PC-9 (cell line): Measurements from ENCODE around the gene LGI4. TPM values are rescaled to one million over a fixed set of nuclear protein-coding genes. Genes with fewer than 3 reads are reported as not detected.

ENCODE experiments used
- BruUV-seq: library from RNA; stranded (reverse); fragments of 400-500 nt; replicated peaks from 2 replicates; lab custom pipeline; 2021; lab: Mats Ljungman, UMichigan
- CTCF ChIA-PET: fragments of 300-600 bp; sonication (Branson Sonifier 250); formaldehyde crosslinking; loops from one replicate; lab custom pipeline; 2022; ENCODE audit warnings: antibody characterized with exemption; lab: Charles Lee
- POLR2A ChIA-PET: fragments of 300-600 bp; sonication (Branson Sonifier 250); formaldehyde crosslinking; loops from one replicate; lab custom pipeline; 2022; ENCODE audit warnings: antibody characterized with exemption; ENCODE audit not compliant: unreplicated experiment; lab: Charles Lee
- DNase-seq, 2 experiments: peaks; one replicate each; pipeline versions ENCODE4 v3.0.0 to v3.0.0-alpha.2; 2015 to 2022; ENCODE audit warnings: mixed read lengths in 1 of 2
- H2AFZ ChIP-seq: fragments of 200-600 bp; sonication (generic); 2 replicates; pipeline ENCODE4 v1.8.1; 2017; ENCODE audit warnings: antibody characterized with exemption
- H3F3A ChIP-seq: fragments of 200-600 bp; sonication (generic); 2 replicates; pipeline ENCODE4 v1.8.1; 2017; ENCODE audit warnings: antibody characterized with exemption, mild to moderate bottlenecking, low read depth; ENCODE audit not compliant: insufficient read depth
- H3K27ac ChIP-seq: fragments of 200-600 bp; sonication (generic); 2 replicates; pipeline ENCODE4 v1.6.1; 2016; ENCODE audit warnings: mixed run types
- H3K27me3 ChIP-seq: fragments of 200-600 bp; sonication (generic); 2 replicates; pipeline ENCODE4 v1.6.1; 2016; ENCODE audit warnings: low read depth, mixed run types; ENCODE audit not compliant: insufficient read depth
- H3K36me3 ChIP-seq: fragments of 200-600 bp; sonication (generic); 2 replicates; pipeline ENCODE4 v1.6.1; 2016; ENCODE audit warnings: low read depth, mixed run types
- H3K4me1 ChIP-seq: fragments of 200-600 bp; sonication (generic); replicated peaks from 2 replicates; pipeline ENCODE4 v1.6.1; 2016; ENCODE audit warnings: mixed run types; ENCODE audit not compliant: insufficient read depth
- H3K4me2 ChIP-seq: fragments of 200-600 bp; sonication (generic); 2 replicates; pipeline ENCODE4 v1.6.1; 2017; ENCODE audit warnings: mixed run types
- H3K4me3 ChIP-seq: fragments of 200-600 bp; sonication (generic); 2 replicates; pipeline ENCODE4 v1.6.1; 2016; ENCODE audit warnings: mixed run types
- H3K79me2 ChIP-seq: fragments of 200-600 bp; sonication (generic); 2 replicates; pipeline ENCODE4 v1.6.1; 2017; ENCODE audit warnings: low read depth, mixed run types
- H3K9me2 ChIP-seq: fragments of 200-600 bp; sonication (generic); 2 replicates; pipeline ENCODE4 v1.8.1; 2017; ENCODE audit warnings: mild to moderate bottlenecking; ENCODE audit not compliant: insufficient read depth
- H3K9me3 ChIP-seq: fragments of 200-600 bp; sonication (generic); 2 replicates; pipeline ENCODE4 v1.8.1; 2016; ENCODE audit warnings: low read depth; ENCODE audit not compliant: insufficient read depth
- H4K20me1 ChIP-seq: fragments of 200-600 bp; sonication (generic); 2 replicates; pipeline ENCODE4 v1.8.1; 2017; ENCODE audit not compliant: insufficient read depth
- CTCF ChIP-seq: fragments of 200-600 bp; sonication (generic); conservative IDR thresholded peaks from 2 replicates; pipeline ENCODE4 v1.6.1; 2017; ENCODE audit warnings: mixed run types, antibody characterized with exemption, mild to moderate bottlenecking, moderate library complexity
- EZH2 ChIP-seq: fragments of 200-600 bp; sonication (generic); IDR thresholded peaks from 2 replicates; pipeline ENCODE4 v1.8.0; 2017; ENCODE audit warnings: antibody characterized with exemption, low read depth
- intact Hi-C: fragments of 100-400 bp; cut with micrococcal nuclease; formaldehyde crosslinking; loops from one replicate; pipeline ENCODE4 v1.10.0; 2022; ENCODE audit not compliant: unreplicated experiment
- total RNA-seq: library from RNA; stranded (reverse); gene quantifications from 2 replicates; pipeline ENCODE4 v1.2.3, GENCODE V29; 2021

The LGI4 gene
- total RNA-seq, 1 experiment from 2014 or later, result 1.2 TPM

GRCh38 chr19:35122687-35123551, 11.9 kb downstream of the LGI4 start:
- DNase-seq, result peak; percentile 83 to 88
- peaks cover 62% of the 10 kb centered on the region for H3F3A ChIP-seq
- H3K27me3 ChIP-seq, result no peaks in the 10 kb centered on the region
- peak overlapping the region; percentile 99 for H3K4me2 ChIP-seq
- H4K20me1 ChIP-seq, result no peaks in the 10 kb centered on the region
- H3K4me3 ChIP-seq, result peak overlapping the region; percentile 28; the same call in 1 of the 2 replicates
- CTCF ChIA-PET, result interaction anchor here (0.6 kb wide), 1 partner anchor 19 kb away, joined by 3 read pairs; no protein-coding TSS in a partner anchor
- H3K27ac ChIP-seq, result peak overlapping the region; percentile 90
- H3K4me1 ChIP-seq, result peaks cover 83% of the 10 kb centered on the region
- TF ChIP-seq CTCF, result no peak
- no peak for TF ChIP-seq EZH2
- intact Hi-C loops, result loop anchor here (1.0 to 2.0 kb wide), 3 partner anchors 8 to 120 kb away; partner anchors contain the start of gene FXYD3
- H3K36me3 ChIP-seq, result peaks cover 4% of the 10 kb centered on the region; the same call in 1 of the 2 replicates
- no peak overlapping the region for H2AFZ ChIP-seq
- peaks cover 33% of the 10 kb centered on the region for H3K79me2 ChIP-seq
- no peaks in the 10 kb centered on the region for H3K9me2 ChIP-seq
- POLR2A ChIA-PET, result interaction anchor here (0.5 kb wide), 1 partner anchor 8 kb away, joined by 6 read pairs; no protein-coding TSS in a partner anchor
- H3K9me3 ChIP-seq, result no peaks in the 10 kb centered on the region
- no TSS peak for BruUV-seq

GRCh38 chr19:35120898-35121297, 14.0 kb downstream of the LGI4 start:
- TF ChIP-seq EZH2 (no peak), CTCF (no peak)
- Histone ChIP-seq H3K79me2 (peaks cover 51% of the 10 kb centered on the region), H3K27me3 (no peaks in the 10 kb centered on the region), H3K36me3 (peaks cover 4% of the 10 kb centered on the region; the same call in 1 of the 2 replicates), H3K27ac (peak overlapping the region; percentile 90), H3F3A (peaks cover 68% of the 10 kb centered on the region), H2AFZ (no peak overlapping the region), H3K4me2 (peak overlapping the region; percentile 99), H4K20me1 (no peaks in the 10 kb centered on the region), H3K4me3 (peak overlapping the region; percentile 38; the same call in 1 of the 2 replicates), H3K4me1 (peaks cover 91% of the 10 kb centered on the region), H3K9me2 (no peaks in the 10 kb centered on the region), H3K9me3 (no peaks in the 10 kb centered on the region)
- DNase-seq, result peak in 1 of 2 experiments; percentile 55
- POLR2A ChIA-PET, result no interaction called here
- CTCF ChIA-PET, result no interaction called here
- intact Hi-C loops, result no loop called here
- BruUV-seq, result no TSS peak

- Histone ChIP-seq H3K4me1 (peaks cover 91% of the 10 kb centered on the region), H3K9me2 (no peaks in the 10 kb centered on the region), H3F3A (peaks cover 72% of the 10 kb centered on the region), H4K20me1 (no peaks in the 10 kb centered on the region), H2AFZ (no peak overlapping the region), H3K27me3 (no peaks in the 10 kb centered on the region), H3K4me2 (peak overlapping the region; percentile 99), H3K79me2 (peaks cover 51% of the 10 kb centered on the region), H3K4me3 (peak overlapping the region; percentile 38; the same call in 1 of the 2 replicates), H3K36me3 (peaks cover 4% of the 10 kb centered on the region; the same call in 1 of the 2 replicates), H3K9me3 (no peaks in the 10 kb centered on the region), H3K27ac (peak overlapping the region; percentile 90)
- CTCF ChIA-PET, result no interaction called here
- POLR2A ChIA-PET, result no interaction called here
- no TSS peak for BruUV-seq
- peak; percentile 70 to 96 for DNase-seq
- intact Hi-C loops, result no loop called here
- no peak for TF ChIP-seq CTCF
Observed at GRCh38 chr19:35120492-35120891, 14.4 kb downstream of the LGI4 start.
